Sigmoid colon (tissue), 7 donors: ENCODE results near the gene MEIS1. TPM values are rescaled to one million over a fixed set of nuclear protein-coding genes. Genes with fewer than 3 reads are reported as not detected.
"Not testable (repeated sequence)": the region's sequence is repeated elsewhere in the genome, so short reads cannot be mapped to it uniquely, and the experiment has no call there.

Experiments used
- DNase-seq: peaks from one replicate; pipeline ENCODE4 v3.0.0-alpha.2; 2019
- H3K27ac ChIP-seq, 4 donors: fragments of 200-600 bp; sonication (generic); one replicate each; pipeline ENCODE4 v1.5.1; 2016 to 2019; ENCODE audit warnings: mild to moderate bottlenecking in 1 of 4
- H3K27me3 ChIP-seq, 3 donors: fragments of 200-600 bp; sonication (generic); one replicate each; pipeline ENCODE4 v1.5.1; 2019; ENCODE audit warnings: mild to moderate bottlenecking in 1 of 3
- H3K36me3 ChIP-seq, 4 donors: fragments of 200-600 bp; sonication (generic); one replicate each; pipeline ENCODE4 v1.5.1; 2016 to 2019
- H3K4me1 ChIP-seq, 4 donors: fragments of 200-600 bp; sonication (generic); one replicate each; pipeline ENCODE4 v1.5.1; 2017 to 2019
- H3K4me3 ChIP-seq, 4 donors: fragments of 200-600 bp; sonication (generic); one replicate each; pipeline ENCODE4 v1.5.1; 2017 to 2019; ENCODE audit warnings: mild to moderate bottlenecking in 2 of 4, moderate library complexity in 1 of 4
- H3K9me3 ChIP-seq, 4 donors: fragments of 200-600 bp in 3 of 4; sonication (generic) in 3 of 4; one replicate each; pipeline versions ENCODE4 v1.5.1 to v1.6.1; 2013 to 2019
- CTCF ChIP-seq, 4 experiments: fragments of 450-650 bp in 3 of 4; fragments of 200-600 bp in 1 of 4; IDR thresholded peaks; one replicate each; pipeline ENCODE4 v1.5.1; 2016 to 2019; ENCODE audit warnings: antibody characterized with exemption in 4 of 4, mild to moderate bottlenecking in 3 of 4, moderate library complexity in 2 of 4
- EP300 ChIP-seq, 4 donors: sonication (generic); formaldehyde crosslinking; IDR thresholded peaks; one replicate each; pipeline ENCODE4 v1.6.1; 2017; ENCODE audit warnings: antibody characterized with exemption in 4 of 4
- POLR2A ChIP-seq, 2 donors: fragments of 450-650 bp; IDR thresholded peaks; one replicate each; pipeline ENCODE4 v1.6.1; 2016; ENCODE audit warnings: antibody characterized with exemption in 2 of 2, mild to moderate bottlenecking in 2 of 2, moderate library complexity in 2 of 2
- POLR2AphosphoS5 ChIP-seq, 4 donors: sonication (generic); formaldehyde crosslinking; IDR thresholded peaks; one replicate each; pipeline ENCODE4 v1.6.1; 2017; ENCODE audit warnings: antibody characterized with exemption in 4 of 4
- WGBS, 2 donors: extraction: QIAGEN DNeasy Blood & Tissue Kit; methylation state at CpG; one replicate each; pipeline ENCODE4 v1.1.7; 2013; 5-methylcytosine and 5-hydroxymethylcytosine counted together
- intact Hi-C: fragments of 100-400 bp; cut with DNase I; formaldehyde crosslinking; loops from one replicate; pipeline ENCODE4 v1.15.1; 2023
- polyA plus RNA-seq, 3 donors: library from polyadenylated mRNA; stranded (reverse); fragments of 200-250 nt; gene quantifications; one replicate each; pipeline ENCODE4 v1.2.3, GENCODE V29; 2013
- total RNA-seq, 4 donors: library from RNA; depleted of rRNA; stranded (reverse); fragments of >200 nt; gene quantifications; one replicate each; pipeline ENCODE4 v1.1.0, GENCODE V29; 2016
- donor health status: healthy with polysubstance abuse.
- donor health status: Bipolar disorder and iron deficiency.
- donor health status: healthy.

MEIS1 gene
- total and polyA plus RNA-seq, 7 donors, result 2.8 to 144 (median 108) TPM

GRCh38 chr2:66390811-66391210 lies 44.1 kb upstream of the MEIS1 start:
- Histone ChIP-seq H3K27me3 (no peaks in the 10 kb centered on the region), H3K4me1 (peaks cover 0 to 12% (median 5%) of the 10 kb centered on the region in 4 donors), H3K9me3 (no peaks in the 10 kb centered on the region), H3K27ac (no peak overlapping the region), H3K4me3 (no peak overlapping the region), H3K36me3 (no peaks in the 10 kb centered on the region)
- no peak for DNase-seq
- WGBS, 2 donors, result 73 to 91% methylated on average over 9 of the region's 9 CpGs
- TF ChIP-seq CTCF (IDR thresholded peaks at IDR 0.05) (no peak), EP300 (IDR thresholded peaks at IDR 0.05) (no peak), POLR2A (IDR thresholded peaks at IDR 0.05) (no peak), POLR2AphosphoS5 (IDR thresholded peaks at IDR 0.05) (no peak)
- intact Hi-C loops, result no loop called here

GRCh38 chr2:66391240-66391639 lies 43.7 kb upstream of the MEIS1 start:
- H3K36me3 ChIP-seq, H3K9me3 ChIP-seq, H3K27ac ChIP-seq, H3K4me3 ChIP-seq, intact Hi-C loops, DNase-seq, H3K27me3 ChIP-seq: not testable (repeated sequence)
- H3K4me1 ChIP-seq, result peaks cover 0 to 12% (median 5%) of the 10 kb centered on the region in 4 donors
- WGBS, 2 donors, result 60 to 79% methylated on average over 21 of the region's 22 CpGs

GRCh38 chr2:66405473-66405872 lies 29.5 kb upstream of the MEIS1 start:
- Histone ChIP-seq H3K4me3 (no peak overlapping the region), H3K27ac (no peak overlapping the region), H3K4me1 (no peaks in the 10 kb centered on the region), H3K27me3 (no peaks in the 10 kb centered on the region), H3K9me3 (no peaks in the 10 kb centered on the region), H3K36me3 (no peaks in the 10 kb centered on the region)
- intact Hi-C loops, result no loop called here
- WGBS, 2 donors, result 26 to 52% methylated on average over 4 of the region's 4 CpGs
- TF ChIP-seq POLR2AphosphoS5 (IDR thresholded peaks at IDR 0.05) (no peak), POLR2A (IDR thresholded peaks at IDR 0.05) (no peak), CTCF (IDR thresholded peaks at IDR 0.05) (no peak), EP300 (IDR thresholded peaks at IDR 0.05) (no peak)
- DNase-seq, result no peak

- DNase-seq, result no peak
- intact Hi-C loops, result no loop called here
- no peaks in the 10 kb centered on the region for H3K36me3 ChIP-seq
- H3K4me1 ChIP-seq, result no peaks in the 10 kb centered on the region
- WGBS, 2 donors, result 68 to 72% methylated on average over 2 of the region's 2 CpGs
- TF ChIP-seq POLR2A (IDR thresholded peaks at IDR 0.05) (no peak), EP300 (IDR thresholded peaks at IDR 0.05) (no peak), CTCF (IDR thresholded peaks at IDR 0.05) (no peak), POLR2AphosphoS5 (IDR thresholded peaks at IDR 0.05) (no peak)
- H3K4me3 ChIP-seq, result no peak overlapping the region
- H3K27me3 ChIP-seq, result no peaks in the 10 kb centered on the region
- H3K9me3 ChIP-seq, result no peaks in the 10 kb centered on the region
- no peak overlapping the region for H3K27ac ChIP-seq
Measured at GRCh38 chr2:66408905-66409304, 26.0 kb upstream of the MEIS1 start.

- no peak for DNase-seq
- TF ChIP-seq POLR2AphosphoS5 (IDR thresholded peaks at IDR 0.05) (no peak), EP300 (IDR thresholded peaks at IDR 0.05) (no peak), CTCF (IDR thresholded peaks at IDR 0.05) (no peak), POLR2A (IDR thresholded peaks at IDR 0.05) (no peak)
- no peak overlapping the region for H3K27ac ChIP-seq
- no peaks in the 10 kb centered on the region for H3K36me3 ChIP-seq
- no peak overlapping the region for H3K4me3 ChIP-seq
- intact Hi-C loops, result no loop called here
- H3K9me3 ChIP-seq, result no peaks in the 10 kb centered on the region
- WGBS, 2 donors, result 60 to 86% methylated on average over 1 of the region's 1 CpG
- no peaks in the 10 kb centered on the region for H3K27me3 ChIP-seq
- no peaks in the 10 kb centered on the region for H3K4me1 ChIP-seq
Measured at GRCh38 chr2:66412874-66413273, 22.1 kb upstream of the MEIS1 start.
